ENCODE results near the gene CDC42SE2.

GRCh38 chr5:131288328-131288727 lies 24.5 kb downstream of the CDC42SE2 start:
- TF ChIP-seq SIN3A (IDR thresholded peaks at IDR 0.05; ENCODE audit: borderline replicate concordance, insufficient read depth, low read length) (no peak), REST (IDR thresholded peaks at IDR 0.05; ENCODE audit: insufficient read depth in 1 of 2, low read depth in 2 of 2, low read length in 2 of 2) (no peak), TAF1 (IDR thresholded peaks at IDR 0.05; ENCODE audit: borderline replicate concordance, insufficient read depth, low read length) (no peak)

All from PFSK-1 (cell line).